H9 (cell line): ENCODE results near the gene SFTPB. TPM values are rescaled to one million over a fixed set of nuclear protein-coding genes. Genes with fewer than 3 reads are reported as not detected.

Source experiments
- DNase-seq: peaks from one replicate; pipeline ENCODE4 v3.0.0-alpha.2; 2017
- H2AFZ ChIP-seq: one replicate; pipeline ENCODE4 v1.6.1; 2013; ENCODE audit warnings: mild to moderate bottlenecking, low read length, control low read depth, moderate library complexity
- H2AK5ac ChIP-seq: 2 replicates; pipeline ENCODE4 v1.6.1; 2013; ENCODE audit warnings: low read length, control low read depth, mixed read lengths; ENCODE audit not compliant: insufficient read length
- H2BK120ac ChIP-seq: one replicate; pipeline ENCODE4 v1.6.1; 2013; ENCODE audit warnings: low read depth, mild to moderate bottlenecking, low read length, control low read depth, inconsistent platforms; ENCODE audit not compliant: poor library complexity, severe bottlenecking
- H2BK12ac ChIP-seq: 2 replicates; pipeline ENCODE4 v1.6.1; 2013; ENCODE audit warnings: low read length, control low read depth, mixed read lengths, low read depth; ENCODE audit not compliant: insufficient read length
- H2BK15ac ChIP-seq: 2 replicates; pipeline ENCODE4 v1.6.1; 2013; ENCODE audit warnings: low read depth, low read length, control low read depth
- H2BK20ac ChIP-seq: one replicate; pipeline ENCODE4 v1.6.1; 2013; ENCODE audit warnings: low read depth, mild to moderate bottlenecking, low read length, control low read depth, inconsistent platforms; ENCODE audit not compliant: poor library complexity, severe bottlenecking
- H2BK5ac ChIP-seq: 2 replicates; pipeline ENCODE4 v1.6.1; 2013; ENCODE audit warnings: low read length, control low read depth, mixed read lengths; ENCODE audit not compliant: insufficient read length
- H3K14ac ChIP-seq: 2 replicates; pipeline ENCODE4 v1.6.1; 2013; ENCODE audit warnings: low read length, control low read depth; ENCODE audit not compliant: insufficient read depth
- H3K18ac ChIP-seq: 2 replicates; pipeline ENCODE4 v1.6.1; 2013; ENCODE audit warnings: low read depth, mild to moderate bottlenecking, mixed read lengths, low read length, control low read depth; ENCODE audit not compliant: insufficient read length
- H3K23ac ChIP-seq: 2 replicates; pipeline ENCODE4 v1.6.1; 2013; ENCODE audit warnings: low read length, control low read depth, mixed read lengths, low read depth; ENCODE audit not compliant: insufficient read length
- H3K23me2 ChIP-seq: 2 replicates; pipeline ENCODE4 v1.6.1; 2013; ENCODE audit warnings: low read depth, mild to moderate bottlenecking, mixed read lengths, low read length, control low read depth; ENCODE audit not compliant: insufficient read length, poor library complexity, severe bottlenecking
- H3K27ac ChIP-seq: 2 replicates; pipeline ENCODE4 v1.5.1; 2013; ENCODE audit warnings: low read length, control low read depth, mixed read lengths, low read depth; ENCODE audit not compliant: insufficient read length
- H3K27me3 ChIP-seq: 2 replicates; pipeline ENCODE4 v1.6.1; 2013; ENCODE audit warnings: low read length, control low read depth, inconsistent platforms; ENCODE audit not compliant: insufficient read depth
- H3K4ac ChIP-seq: 2 replicates; pipeline ENCODE4 v1.6.1; 2013; ENCODE audit warnings: low read depth, mild to moderate bottlenecking, control low read depth, inconsistent platforms, low read length, moderate library complexity
- H3K4me1 ChIP-seq: 2 replicates; pipeline ENCODE4 v1.6.1; 2013; ENCODE audit warnings: low read length, control low read depth, inconsistent platforms; ENCODE audit not compliant: insufficient read depth
- H3K4me2 ChIP-seq: 2 replicates; pipeline ENCODE4 v1.6.1; 2013; ENCODE audit warnings: low read length, control low read depth, mixed read lengths; ENCODE audit not compliant: insufficient read length, insufficient read depth
- H3K56ac ChIP-seq: 2 replicates; pipeline ENCODE4 v1.6.1; 2013; ENCODE audit warnings: low read depth, mild to moderate bottlenecking, mixed read lengths, low read length, control low read depth; ENCODE audit not compliant: insufficient read length
- H3K79me1 ChIP-seq: 2 replicates; pipeline ENCODE4 v1.6.1; 2013; ENCODE audit warnings: low read depth, mild to moderate bottlenecking, moderate library complexity, low read length, control low read depth, inconsistent platforms; ENCODE audit not compliant: insufficient read depth, poor library complexity, severe bottlenecking
- H3K79me2 ChIP-seq: 2 replicates; pipeline ENCODE4 v1.6.1; 2013; ENCODE audit warnings: low read length, control low read depth, inconsistent platforms; ENCODE audit not compliant: insufficient read depth
- H3K9ac ChIP-seq: 2 replicates; pipeline ENCODE4 v1.6.1; 2013; ENCODE audit warnings: low read length, control low read depth, mixed read lengths; ENCODE audit not compliant: insufficient read length; ENCODE audit errors: extremely low read depth
- H3K9me3 ChIP-seq: one replicate; pipeline ENCODE4 v1.6.1; 2013; ENCODE audit warnings: low read depth, low read length, inconsistent platforms; ENCODE audit not compliant: control insufficient read depth
- H3T11ph ChIP-seq: one replicate; pipeline ENCODE4 v1.6.1; 2013; ENCODE audit warnings: mild to moderate bottlenecking, low read length, control low read depth, inconsistent platforms
- H4K20me1 ChIP-seq: one replicate; pipeline ENCODE4 v1.6.1; 2013; ENCODE audit not compliant: control insufficient read depth, insufficient read length, insufficient read depth
- H4K5ac ChIP-seq: 2 replicates; pipeline ENCODE4 v1.6.1; 2013; ENCODE audit warnings: low read depth, mild to moderate bottlenecking, mixed read lengths, low read length, control low read depth; ENCODE audit not compliant: insufficient read length
- H4K8ac ChIP-seq: replicated peaks from 2 replicates; pipeline ENCODE4 v1.6.1; 2013; ENCODE audit warnings: low read length, control low read depth, mixed read lengths, low read depth; ENCODE audit not compliant: insufficient read length
- H4K91ac ChIP-seq: 2 replicates; pipeline ENCODE4 v1.6.1; 2013; ENCODE audit warnings: low read depth, mild to moderate bottlenecking, moderate library complexity, mixed read lengths, low read length, control low read depth; ENCODE audit not compliant: insufficient read length
- H3K27ac Mint-ChIP-seq, 3 experiments: 2 replicates in 2 of 3; 3 replicates in 1 of 3; pipeline ENCODE4 v1.8.0; 2020 to 2021; ENCODE audit warnings: mixed read lengths in 3 of 3, mild to moderate bottlenecking in 1 of 3, moderate library complexity in 1 of 3
- H3K27me3 Mint-ChIP-seq: 2 replicates; pipeline ENCODE4 v1.8.0; 2021; ENCODE audit warnings: low read depth, mild to moderate bottlenecking, moderate library complexity, mixed read lengths
- H3K36me3 Mint-ChIP-seq, 3 experiments: 2 replicates in 2 of 3; 3 replicates in 1 of 3; pipeline ENCODE4 v1.8.0; 2020 to 2021; ENCODE audit warnings: low read depth in 3 of 3, mixed read lengths in 3 of 3; ENCODE audit not compliant: insufficient read depth in 1 of 3
- H3K4me1 Mint-ChIP-seq, 2 experiments: 2 replicates each; pipeline ENCODE4 v1.8.0; 2020; ENCODE audit warnings: mixed read lengths in 2 of 2
- H3K4me3 Mint-ChIP-seq, 2 experiments: 2 replicates in 1 of 2; 3 replicates in 1 of 2; pipeline ENCODE4 v1.8.0; 2020 to 2021; ENCODE audit warnings: mild to moderate bottlenecking in 2 of 2, mixed read lengths in 2 of 2, moderate library complexity in 1 of 2
- H3K9me3 Mint-ChIP-seq, 2 experiments: 2 replicates in 1 of 2; 3 replicates in 1 of 2; pipeline ENCODE4 v1.8.0; 2020; ENCODE audit warnings: mild to moderate bottlenecking in 2 of 2, mixed read lengths in 2 of 2, moderate library complexity in 1 of 2
- CTCF ChIP-seq: fragments of 200-600 bp; sonication (generic); conservative IDR thresholded peaks from 3 replicates; pipeline ENCODE4 v1.8.0; 2021; ENCODE audit warnings: antibody characterized with exemption, mild to moderate bottlenecking
- WGBS: extraction: QIAGEN DNeasy Blood & Tissue Kit; methylation state at CpG from one replicate; pipeline ENCODE4 v1.1.7; 2013; ENCODE audit warnings: missing lambda C conversion rate, low lambda C conversion rate, mixed read lengths; ENCODE audit not compliant: insufficient read length; ENCODE audit errors: extremely low coverage; 5-methylcytosine and 5-hydroxymethylcytosine counted together
- total RNA-seq: library from RNA; stranded (reverse); gene quantifications from 2 replicates; pipeline ENCODE4 v1.2.1, GENCODE V29; 2021

Gene SFTPB
- total RNA-seq, 1 experiment from 2014 or later: not detected

GRCh38 chr2:85684380-85684779 lies 16.4 kb upstream of the SFTPB start:
- Histone ChIP-seq H3K4me2 (no peak overlapping the region), H3K79me1 (no peaks in the 10 kb centered on the region), H2BK12ac (no peak overlapping the region), H4K5ac (no peak overlapping the region), H3K79me2 (no peaks in the 10 kb centered on the region), H3K9ac (no peak overlapping the region), H4K91ac (no peak overlapping the region), H3K23me2 (no peaks in the 10 kb centered on the region), H2AFZ (no peak overlapping the region), H2BK5ac (no peak overlapping the region), H3K4ac (no peak overlapping the region), H2AK5ac (no peak overlapping the region), H2BK120ac (no peak overlapping the region), H3K18ac (no peak overlapping the region), H3K14ac (no peak overlapping the region), H3K23ac (no peak overlapping the region), H3K27ac (no peak overlapping the region), H2BK20ac (no peak overlapping the region), H4K8ac (no peak overlapping the region), H3K56ac (no peak overlapping the region), H4K20me1 (peaks cover 2% of the 10 kb centered on the region), H3T11ph (no peak overlapping the region), H3K4me1 (no peaks in the 10 kb centered on the region), H3K27me3 (no peaks in the 10 kb centered on the region), H3K9me3 (no peaks in the 10 kb centered on the region), H2BK15ac (no peak overlapping the region)
- no peaks in the 10 kb centered on the region for H3K9me3 Mint-ChIP-seq
- H3K36me3 Mint-ChIP-seq: no peaks in the 10 kb centered on the region
- H3K27ac Mint-ChIP-seq: no peak overlapping the region
- H3K4me3 Mint-ChIP-seq: no peak overlapping the region
- peaks cover 36% of the 10 kb centered on the region for H3K27me3 Mint-ChIP-seq
- TF ChIP-seq CTCF: no peak
- peaks cover 4 to 5% of the 10 kb centered on the region in 2 experiments for H3K4me1 Mint-ChIP-seq
- WGBS: no CpG with 5 or more reads among the region's 4 CpGs
- DNase-seq: no peak
